Ovary (tissue), 3 donors: ENCODE measurements around the gene GDF11.

Source experiments
- CTCF ChIP-seq, 3 donors: fragments of 450-650 bp in 2 of 3; fragments of 200-600 bp in 1 of 3; IDR thresholded peaks; one replicate each; pipeline versions ENCODE4 v1.5.1 to v1.8.0; 2016 to 2022; ENCODE audit warnings: antibody characterized with exemption in 3 of 3, mild to moderate bottlenecking in 1 of 3
- EP300 ChIP-seq: sonication (generic); formaldehyde crosslinking; IDR thresholded peaks from one replicate; pipeline ENCODE4 v1.6.1; 2017; ENCODE audit warnings: antibody characterized with exemption
- POLR2A ChIP-seq: fragments of 450-650 bp; IDR thresholded peaks from one replicate; pipeline ENCODE4 v1.6.1; 2017; ENCODE audit warnings: antibody characterized with exemption, mild to moderate bottlenecking, moderate library complexity
- donor health status: DM: no; HTN: no; CAD: no.

GRCh38 chr12:55713721-55714120 lies 29.2 kb upstream of the GDF11 start:
- no peak for TF ChIP-seq CTCF (IDR thresholded peaks at IDR 0.05)
- TF ChIP-seq POLR2A, result no peak
- TF ChIP-seq EP300, result no peak
